Measurements from ENCODE around the gene ZNF587. TPM values are rescaled to one million over a fixed set of nuclear protein-coding genes. Genes with fewer than 3 reads are reported as not detected.
"Not testable (repeated sequence)": the region's sequence is repeated elsewhere in the genome, so short reads cannot be mapped to it uniquely, and the experiment has no call there.

Gene ZNF587
- polyA plus RNA-seq, 3 donors: 19.4 to 51.0 (median 49.6) TPM

DNA sequence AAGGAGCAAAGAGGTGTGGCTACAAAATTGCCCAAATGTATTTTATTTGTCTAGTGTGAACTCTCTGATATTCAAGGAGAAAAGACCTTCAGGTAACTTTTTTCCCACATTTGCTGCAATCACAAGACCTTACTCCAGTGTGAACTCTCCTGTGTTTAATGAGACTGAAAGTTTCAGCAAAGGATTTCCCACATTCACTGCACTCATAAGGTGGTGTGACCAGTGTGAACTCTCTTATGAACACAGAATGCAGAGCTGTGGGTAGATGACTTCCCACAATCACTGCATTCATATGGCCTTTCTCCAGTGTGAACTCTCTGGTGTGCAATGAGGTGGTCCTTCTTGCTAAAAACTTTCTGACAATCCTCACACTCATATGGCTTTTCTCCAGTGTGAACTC, 22.8 kb downstream of the ZNF587 start:
- no peak for DNase-seq

DNA sequence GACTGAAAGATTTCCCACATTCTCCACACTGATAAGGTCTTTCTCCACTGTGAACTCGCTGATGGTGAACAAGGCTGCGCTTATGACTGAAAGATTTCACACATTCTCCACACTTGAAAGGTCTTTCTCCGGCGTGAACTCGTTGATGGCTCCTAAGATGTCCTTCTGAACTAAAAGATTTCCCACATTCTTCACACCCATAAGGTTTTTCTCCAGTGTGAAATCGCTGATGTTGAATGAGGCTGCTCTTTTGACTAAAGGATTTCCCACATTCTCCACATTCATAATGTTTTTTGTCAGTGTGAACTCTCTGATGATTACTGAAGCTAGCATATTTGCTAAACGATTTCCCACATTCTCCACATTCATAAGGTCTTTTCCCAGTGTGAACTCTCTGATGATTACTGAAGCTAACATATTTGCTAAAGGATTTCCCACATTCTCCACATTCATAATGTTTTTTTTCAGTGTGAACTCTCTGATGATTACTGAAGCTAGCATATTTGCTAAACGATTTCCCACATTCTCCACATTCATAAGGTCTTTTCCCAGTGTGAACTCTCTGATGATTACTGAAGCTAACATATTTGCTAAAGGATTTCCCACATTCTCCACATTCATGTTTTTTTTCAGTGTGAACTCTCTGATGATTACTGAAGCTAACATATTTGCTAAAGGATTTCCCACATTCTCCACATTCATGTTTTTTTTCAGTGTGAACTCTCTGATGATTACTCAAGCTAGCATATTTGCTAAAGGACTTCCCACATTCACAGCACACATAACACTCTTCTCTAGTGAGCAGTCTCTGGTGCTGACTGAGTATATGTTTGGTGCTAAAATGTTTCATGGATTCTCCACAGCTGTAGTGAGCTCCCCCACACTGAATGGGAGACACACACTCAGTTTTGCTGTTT, 24.5 kb downstream of the ZNF587 start:
- not testable (repeated sequence) for DNase-seq

DNA sequence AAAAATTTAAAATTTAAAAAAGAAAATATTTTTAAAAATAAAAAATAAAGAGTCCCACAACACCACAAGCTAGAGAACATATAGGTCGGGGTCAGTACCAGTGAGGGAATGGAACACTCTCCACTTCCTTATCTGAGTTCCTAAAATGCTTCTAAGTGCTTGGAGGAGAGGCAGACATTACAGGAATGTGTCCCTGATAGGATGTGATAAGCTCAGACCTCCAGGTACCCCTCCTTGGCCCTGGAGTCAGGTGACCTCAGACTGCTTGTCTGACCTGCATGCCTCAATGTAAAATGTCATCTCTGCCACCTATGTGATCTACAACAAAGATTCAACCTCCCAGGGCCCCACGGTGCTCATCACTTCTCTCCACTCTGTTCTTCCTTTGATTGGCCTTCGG, 36.4 kb downstream of the ZNF587 start:
- no peak for DNase-seq

DNA sequence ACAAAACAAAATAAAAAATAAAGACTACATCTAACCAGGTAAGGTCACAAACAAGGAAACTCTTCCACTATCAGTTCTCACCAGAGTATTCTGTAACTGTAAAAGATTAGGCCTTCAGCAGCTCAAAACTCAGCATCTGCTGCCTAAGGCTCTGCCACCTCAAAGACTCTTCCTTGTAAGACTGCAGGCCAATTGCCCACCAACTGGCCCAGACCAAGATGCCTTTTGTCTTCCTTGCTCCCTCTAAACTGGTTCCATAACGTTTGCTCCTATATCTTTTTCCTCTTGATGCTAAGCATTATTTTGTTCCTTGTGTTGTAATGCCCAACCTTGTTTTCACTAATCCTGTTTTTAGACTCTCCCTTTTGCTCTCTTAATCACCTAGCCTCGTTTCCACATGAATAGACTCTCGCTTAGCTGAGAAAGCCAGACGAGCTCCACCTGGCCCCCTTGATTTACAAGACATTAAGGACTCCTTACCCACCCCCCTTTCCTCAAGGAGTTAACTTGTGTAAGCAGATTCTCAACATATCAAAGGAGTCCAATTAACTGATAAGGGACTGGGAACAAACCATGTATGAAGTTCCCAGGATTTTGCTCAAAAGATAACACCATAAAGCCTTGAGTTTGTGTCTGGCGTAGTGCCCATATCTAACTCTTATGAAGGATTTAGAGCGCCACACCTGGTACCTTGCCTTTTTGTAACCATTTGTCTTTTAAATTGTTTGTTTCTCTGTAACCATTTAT, 37.7 kb downstream of the ZNF587 start:
- peak; percentile 52 for DNase-seq

DNA sequence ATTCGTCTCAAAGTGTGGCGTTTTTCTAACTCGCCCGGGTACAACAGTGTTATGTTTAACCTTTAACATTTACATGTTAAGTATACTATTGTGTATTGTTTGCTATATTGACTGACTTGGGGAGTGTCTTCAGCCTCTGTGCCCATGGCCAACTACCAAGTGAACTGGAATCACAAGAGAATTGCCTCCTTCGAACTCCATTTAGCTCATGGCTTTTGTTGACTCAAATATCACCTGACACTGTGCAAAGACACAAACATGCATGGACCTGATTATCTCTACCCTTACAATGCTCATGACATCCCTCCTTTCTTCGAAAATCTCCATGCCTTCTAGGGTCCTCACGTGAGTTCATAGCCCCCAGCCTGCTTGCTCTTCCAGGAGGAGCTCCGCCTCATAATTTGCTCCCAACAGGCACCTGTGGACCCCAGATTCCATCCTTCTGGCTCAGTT, 38.5 kb downstream of the ZNF587 start:
- no peak for DNase-seq

DNA sequence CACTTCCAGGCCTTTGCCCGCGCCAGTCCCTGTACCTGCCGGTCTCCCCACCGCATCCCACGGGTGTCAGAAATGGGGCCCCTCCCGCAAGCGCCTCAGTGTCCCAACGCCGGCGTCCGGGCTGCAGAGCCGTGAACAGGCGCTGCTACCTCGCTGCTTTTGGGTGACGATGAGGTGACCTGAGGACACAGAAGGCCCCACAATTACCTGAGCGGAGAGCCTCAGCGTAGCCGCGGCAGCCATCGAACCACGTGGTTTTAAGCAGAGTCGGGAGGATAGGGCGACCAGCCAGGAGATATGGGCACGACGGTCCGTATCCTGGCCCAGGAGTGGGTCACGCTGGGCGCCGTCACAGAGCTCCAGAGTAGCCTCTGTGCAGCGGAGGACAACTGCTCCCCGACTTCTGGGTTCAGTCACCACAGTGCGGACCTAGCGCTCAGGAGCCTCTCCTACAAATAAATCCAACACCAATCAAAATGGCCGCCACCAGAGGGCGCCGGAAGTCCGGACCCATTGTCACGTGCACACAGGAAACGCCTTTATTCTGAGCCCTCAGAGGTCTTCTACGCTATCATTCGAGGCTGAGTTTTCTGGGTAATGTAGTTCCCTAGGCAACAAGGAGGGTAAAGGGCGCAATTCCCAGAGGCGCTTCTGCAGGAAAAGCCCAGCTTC, 39.0 kb downstream of the ZNF587 start, which contains the start of gene ZNF814:
Gene ZNF814, minus strand, starts transcription at position 478 of the 672 bp plus-strand sequence. Its CDS starts 235 bp downstream, at position 243.
- peak; percentile 89 for DNase-seq

DNA sequence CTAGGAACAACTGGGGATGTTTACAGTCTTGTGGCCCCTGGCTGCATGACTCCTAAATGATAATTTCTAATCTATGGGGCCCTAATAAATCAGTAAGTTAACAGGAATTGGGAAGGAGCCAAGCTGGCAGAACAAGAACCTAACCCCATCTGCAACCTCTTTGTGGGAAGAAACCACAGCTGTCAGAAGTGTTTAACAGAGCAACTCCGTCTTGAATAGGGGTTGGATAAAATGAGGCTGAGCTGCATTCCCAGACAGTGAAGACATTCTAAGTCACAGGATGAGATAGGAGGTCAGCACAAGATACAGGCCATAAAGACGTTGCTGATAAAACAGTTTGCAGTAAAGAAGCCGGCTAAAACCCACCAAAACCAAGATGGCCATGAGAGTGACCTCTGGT, 41.0 kb downstream of the ZNF587 start:
- not testable (repeated sequence) for DNase-seq

DNA sequence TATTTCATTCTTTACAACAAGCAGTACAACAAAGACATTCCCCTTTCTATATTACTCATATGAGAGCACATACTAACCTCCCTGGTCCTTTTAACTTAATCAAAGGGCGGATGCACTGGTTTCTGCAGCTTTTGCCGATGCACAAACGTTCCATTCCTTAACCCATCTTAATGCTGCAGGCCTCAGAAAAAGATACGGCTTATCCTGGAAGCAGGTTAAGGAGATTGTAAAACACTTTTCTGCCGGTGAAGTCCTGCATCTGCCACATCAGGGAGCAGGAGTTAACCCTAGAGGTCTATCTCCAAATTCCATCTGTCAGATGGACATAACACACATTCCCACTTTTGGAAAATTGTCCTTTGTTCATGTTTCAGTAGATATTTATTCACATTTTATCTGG, 50.7 kb downstream of the ZNF587 start:
- peak; percentile 8 for DNase-seq

DNA sequence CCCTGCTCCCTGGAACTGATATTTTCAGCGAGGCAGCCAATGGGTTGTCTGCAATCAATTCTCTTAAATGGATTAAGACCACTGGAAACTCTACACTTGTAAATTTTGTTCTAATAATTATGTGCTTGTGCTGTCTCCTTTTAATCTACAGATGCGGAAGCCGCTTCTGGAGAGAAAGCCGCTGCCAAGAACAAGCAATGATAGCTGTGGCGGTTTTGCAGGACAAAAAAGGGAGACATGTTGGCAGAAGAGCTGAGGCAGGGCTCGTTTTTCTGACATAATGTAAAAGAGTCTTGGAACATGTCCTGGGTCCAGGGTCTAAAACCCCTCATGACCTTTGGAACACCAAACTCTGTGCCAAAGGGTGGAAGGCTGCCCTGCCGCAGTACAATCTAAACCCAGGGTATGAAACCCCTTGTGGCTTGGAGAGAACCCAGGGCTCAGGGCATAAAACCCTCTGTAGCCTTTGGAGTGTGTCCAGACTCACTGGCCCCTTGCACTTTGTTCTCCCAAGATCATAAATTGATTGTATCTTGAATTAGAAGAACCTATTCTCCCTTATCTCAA, 54.0 kb downstream of the ZNF587 start:
- DNase-seq: no peak

DNA sequence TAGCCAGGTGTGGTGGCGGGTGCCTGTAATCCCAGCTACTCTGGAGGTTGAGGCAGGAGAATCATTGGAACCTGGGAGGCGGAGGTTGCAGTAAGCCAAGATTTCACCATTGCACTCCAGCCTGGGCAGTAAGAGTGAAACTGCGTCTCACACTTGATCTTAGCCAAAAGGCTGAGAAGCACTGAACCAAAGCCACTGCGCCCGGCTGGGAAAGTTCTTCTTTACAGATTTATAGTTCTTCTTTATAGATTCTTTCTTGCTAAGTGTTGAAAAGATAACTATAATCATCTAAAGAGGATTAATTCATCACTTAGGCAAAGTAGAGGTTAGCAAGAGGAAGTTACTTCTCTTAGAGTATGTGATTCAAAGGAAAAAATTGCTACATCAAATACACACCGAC, 55.6 kb downstream of the ZNF587 start:
- no peak for DNase-seq

DNA sequence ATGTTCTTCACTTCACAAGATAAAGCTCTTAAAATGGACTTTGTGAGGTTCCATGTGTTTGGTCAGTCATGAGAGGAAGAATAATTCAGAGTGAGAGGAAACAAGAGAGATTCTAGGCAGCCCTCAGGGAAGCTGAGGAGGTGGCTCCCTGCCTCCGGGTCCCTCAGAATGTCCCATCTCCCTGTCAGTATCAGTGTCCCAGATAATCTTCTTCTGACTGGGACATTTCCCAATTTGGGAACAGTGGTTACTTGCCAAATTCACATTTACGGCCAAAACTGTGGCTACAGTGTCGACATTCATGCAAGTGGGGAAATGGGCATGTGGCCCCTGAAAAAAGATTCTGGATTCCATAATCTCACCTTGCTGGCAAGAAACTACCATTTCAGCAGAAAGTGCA, 57.7 kb downstream of the ZNF587 start:
- DNase-seq: no peak

DNA sequence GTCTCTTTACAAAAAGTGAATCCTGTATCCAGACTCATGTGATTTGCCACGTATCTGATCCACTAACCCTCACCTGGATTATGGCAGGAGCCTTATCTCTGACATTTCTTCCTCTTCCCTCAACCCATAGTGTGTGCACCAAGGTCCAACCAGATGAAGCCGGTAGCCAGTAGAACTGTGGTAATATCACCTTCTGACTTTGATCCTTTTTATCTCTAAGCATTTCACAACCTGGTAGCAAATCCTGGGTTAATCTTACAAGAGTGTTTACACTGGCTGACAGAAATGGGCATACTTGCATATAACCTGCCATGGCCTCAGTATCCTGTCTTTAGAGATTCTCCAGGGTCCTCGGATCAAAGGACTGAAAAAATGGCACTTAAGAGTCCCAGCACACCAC, 64.9 kb downstream of the ZNF587 start:
- DNase-seq: no peak

Other genes starting within 250 kb of the ZNF587 start
- gene ZNF530, start 250.0 kb upstream of the ZNF587 start, polyA plus RNA-seq (ENCODE audit: insufficient read length in 3 of 3): 1 to 10 TPM; 4.6 to 7.7 (median 6.7) TPM
- gene ZNF134, start 235.6 kb upstream of the ZNF587 start, polyA plus RNA-seq (ENCODE audit: insufficient read length in 3 of 3): 10 to 100 TPM; 25.9 to 30.7 (median 27.7) TPM
- 10 to 100 TPM; 29.8 to 52.6 (median 38.6) TPM for gene ZNF211, start 216.7 kb upstream of the ZNF587 start, polyA plus RNA-seq (ENCODE audit: insufficient read length in 3 of 3)
- under 1 TPM in 1 of 3 donors, not detected in 2; 0.24 TPM for gene ZSCAN4, start 180.9 kb upstream of the ZNF587 start, polyA plus RNA-seq (ENCODE audit: insufficient read length in 3 of 3)
- 10 to 100 TPM; 12.3 to 21.4 (median 17.8) TPM for gene ZNF551, start 167.9 kb upstream of the ZNF587 start, polyA plus RNA-seq (ENCODE audit: insufficient read length in 3 of 3)
- gene ZNF154, start 140.7 kb upstream of the ZNF587 start, polyA plus RNA-seq (ENCODE audit: insufficient read length in 3 of 3): 10 to 100 TPM; 23.9 to 39.4 (median 37.7) TPM
- gene ZNF671, start 122.2 kb upstream of the ZNF587 start, polyA plus RNA-seq (ENCODE audit: insufficient read length in 3 of 3): 10 to 100 TPM; 17.3 to 27.2 (median 20.8) TPM
- 10 to 100 TPM; 32.9 to 45.5 (median 40.8) TPM for gene ZNF776, start 103.0 kb upstream of the ZNF587 start, polyA plus RNA-seq (ENCODE audit: insufficient read length in 3 of 3)
- 10 to 100 TPM; 17.8 to 33.8 (median 30.4) TPM for gene ZNF586, start 80.2 kb upstream of the ZNF587 start, polyA plus RNA-seq (ENCODE audit: insufficient read length in 3 of 3)
- gene ZNF552, start 34.9 kb upstream of the ZNF587 start, polyA plus RNA-seq (ENCODE audit: insufficient read length in 3 of 3): 10 to 100 TPM; 13.1 to 31.5 (median 30.4) TPM
- gene ZNF587B, start 19.6 kb upstream of the ZNF587 start, polyA plus RNA-seq (ENCODE audit: insufficient read length in 3 of 3): 10 to 100 TPM; 12.1 to 24.3 (median 18.0) TPM
- gene ZNF814, start 39.2 kb downstream of the ZNF587 start, polyA plus RNA-seq (ENCODE audit: insufficient read length in 3 of 3): 10 to 100 TPM; 50.7 to 97.4 (median 78.8) TPM
- 10 to 100 TPM; 19.9 to 41.8 (median 40.1) TPM for gene ZNF417, start 66.7 kb downstream of the ZNF587 start, polyA plus RNA-seq (ENCODE audit: insufficient read length in 3 of 3)
- 10 to 100 TPM; 20.2 to 40.1 (median 30.0) TPM for gene ZNF418, start 85.5 kb downstream of the ZNF587 start, polyA plus RNA-seq (ENCODE audit: insufficient read length in 3 of 3)
- gene ZNF256, start 97.8 kb downstream of the ZNF587 start, polyA plus RNA-seq (ENCODE audit: insufficient read length in 3 of 3): 10 to 100 TPM in 2 of 3 donors, 1 to 10 TPM in 1; 9.0 to 11.2 (median 11.0) TPM
- 1 to 10 TPM in 2 of 3 donors, under 1 TPM in 1; 0.97 to 3.0 (median 2.8) TPM for gene C19orf18, start 124.7 kb downstream of the ZNF587 start, polyA plus RNA-seq (ENCODE audit: insufficient read length in 3 of 3)
- gene ZNF606, start 153.0 kb downstream of the ZNF587 start, polyA plus RNA-seq (ENCODE audit: insufficient read length in 3 of 3): 10 to 100 TPM; 27.9 to 32.3 (median 31.5) TPM
- gene ZSCAN1, start 184.2 kb downstream of the ZNF587 start, polyA plus RNA-seq (ENCODE audit: insufficient read length in 3 of 3): 1 to 10 TPM; 6.0 to 8.0 (median 7.8) TPM
- 10 to 100 TPM; 19.9 to 31.6 (median 29.9) TPM for gene ZNF135, start 209.4 kb downstream of the ZNF587 start, polyA plus RNA-seq (ENCODE audit: insufficient read length in 3 of 3)
- 100 to 1,000 TPM; 103 to 124 (median 107) TPM for gene ZSCAN18, start 248.4 kb downstream of the ZNF587 start, polyA plus RNA-seq (ENCODE audit: insufficient read length in 3 of 3)

Measured in renal pelvis (tissue), 4 donors.